IPS-15b (cell line): ENCODE data around the gene ASTN2.

Experiments
- H3K27me3 ChIP-seq: one replicate; pipeline ENCODE4 v1.6.1; 2013; ENCODE audit warnings: low read length; ENCODE audit not compliant: control insufficient read depth, insufficient read depth
- H3K36me3 ChIP-seq: one replicate; pipeline ENCODE4 v1.6.1; 2013; ENCODE audit warnings: low read length; ENCODE audit not compliant: control insufficient read depth, insufficient read depth
- H3K4me1 ChIP-seq: one replicate; pipeline ENCODE4 v1.6.1; 2013; ENCODE audit warnings: mild to moderate bottlenecking, low read length; ENCODE audit not compliant: control insufficient read depth, insufficient read depth
- H3K4me3 ChIP-seq: one replicate; pipeline ENCODE4 v1.5.1; 2013; ENCODE audit warnings: low read depth, low read length
- H3K9ac ChIP-seq: one replicate; pipeline ENCODE4 v1.6.1; 2013; ENCODE audit warnings: low read depth, mild to moderate bottlenecking, low read length
- H3K9me3 ChIP-seq: one replicate; pipeline ENCODE4 v1.6.1; 2013; ENCODE audit warnings: mild to moderate bottlenecking, low read length; ENCODE audit not compliant: control insufficient read depth, insufficient read depth

ASTN2 gene, protein sequence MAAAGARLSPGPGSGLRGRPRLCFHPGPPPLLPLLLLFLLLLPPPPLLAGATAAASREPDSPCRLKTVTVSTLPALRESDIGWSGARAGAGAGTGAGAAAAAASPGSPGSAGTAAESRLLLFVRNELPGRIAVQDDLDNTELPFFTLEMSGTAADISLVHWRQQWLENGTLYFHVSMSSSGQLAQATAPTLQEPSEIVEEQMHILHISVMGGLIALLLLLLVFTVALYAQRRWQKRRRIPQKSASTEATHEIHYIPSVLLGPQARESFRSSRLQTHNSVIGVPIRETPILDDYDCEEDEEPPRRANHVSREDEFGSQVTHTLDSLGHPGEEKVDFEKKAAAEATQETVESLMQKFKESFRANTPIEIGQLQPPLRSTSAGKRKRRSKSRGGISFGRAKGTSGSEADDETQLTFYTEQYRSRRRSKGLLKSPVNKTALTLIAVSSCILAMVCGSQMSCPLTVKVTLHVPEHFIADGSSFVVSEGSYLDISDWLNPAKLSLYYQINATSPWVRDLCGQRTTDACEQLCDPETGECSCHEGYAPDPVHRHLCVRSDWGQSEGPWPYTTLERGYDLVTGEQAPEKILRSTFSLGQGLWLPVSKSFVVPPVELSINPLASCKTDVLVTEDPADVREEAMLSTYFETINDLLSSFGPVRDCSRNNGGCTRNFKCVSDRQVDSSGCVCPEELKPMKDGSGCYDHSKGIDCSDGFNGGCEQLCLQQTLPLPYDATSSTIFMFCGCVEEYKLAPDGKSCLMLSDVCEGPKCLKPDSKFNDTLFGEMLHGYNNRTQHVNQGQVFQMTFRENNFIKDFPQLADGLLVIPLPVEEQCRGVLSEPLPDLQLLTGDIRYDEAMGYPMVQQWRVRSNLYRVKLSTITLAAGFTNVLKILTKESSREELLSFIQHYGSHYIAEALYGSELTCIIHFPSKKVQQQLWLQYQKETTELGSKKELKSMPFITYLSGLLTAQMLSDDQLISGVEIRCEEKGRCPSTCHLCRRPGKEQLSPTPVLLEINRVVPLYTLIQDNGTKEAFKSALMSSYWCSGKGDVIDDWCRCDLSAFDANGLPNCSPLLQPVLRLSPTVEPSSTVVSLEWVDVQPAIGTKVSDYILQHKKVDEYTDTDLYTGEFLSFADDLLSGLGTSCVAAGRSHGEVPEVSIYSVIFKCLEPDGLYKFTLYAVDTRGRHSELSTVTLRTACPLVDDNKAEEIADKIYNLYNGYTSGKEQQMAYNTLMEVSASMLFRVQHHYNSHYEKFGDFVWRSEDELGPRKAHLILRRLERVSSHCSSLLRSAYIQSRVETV (N-terminal part only)

DNA sequence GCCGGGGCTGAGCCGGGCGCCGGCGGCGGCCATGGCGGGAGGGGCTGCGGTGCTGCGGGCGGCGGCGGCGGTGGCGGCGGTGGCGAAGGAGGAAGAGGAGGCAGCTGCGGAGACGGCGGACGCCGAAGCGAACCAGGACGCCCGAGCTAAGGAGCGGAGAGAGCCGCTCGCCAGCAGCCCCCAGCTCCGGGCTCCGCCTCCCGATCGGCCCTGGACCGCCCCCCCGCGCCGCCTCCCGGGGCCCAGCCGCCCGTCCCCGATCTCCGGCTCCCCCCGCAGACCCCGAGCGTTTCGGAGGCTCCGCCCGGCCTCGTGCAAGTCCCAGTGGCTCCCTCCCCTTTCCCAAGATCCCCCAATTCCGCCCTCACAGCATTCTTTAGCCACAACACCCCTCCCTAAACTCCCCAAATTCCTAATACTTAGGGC, at the start of gene ASTN2:
TSS of gene ASTN2 (minus strand) at position 152 of the 426 bp plus-strand sequence. CDS start at position 33, 119 bp downstream.
- H3K9ac ChIP-seq = no peak within 1 kb of the TSS
- no peaks in the 10 kb centered on the region for H3K36me3 ChIP-seq
- peak within 1 kb of the TSS; percentile 80 for H3K4me3 ChIP-seq
- H3K27me3 ChIP-seq = peaks cover 70% of the 10 kb centered on the region
- H3K4me1 ChIP-seq = no peaks in the 10 kb centered on the region
- H3K9me3 ChIP-seq = no peaks in the 10 kb centered on the region

DNA sequence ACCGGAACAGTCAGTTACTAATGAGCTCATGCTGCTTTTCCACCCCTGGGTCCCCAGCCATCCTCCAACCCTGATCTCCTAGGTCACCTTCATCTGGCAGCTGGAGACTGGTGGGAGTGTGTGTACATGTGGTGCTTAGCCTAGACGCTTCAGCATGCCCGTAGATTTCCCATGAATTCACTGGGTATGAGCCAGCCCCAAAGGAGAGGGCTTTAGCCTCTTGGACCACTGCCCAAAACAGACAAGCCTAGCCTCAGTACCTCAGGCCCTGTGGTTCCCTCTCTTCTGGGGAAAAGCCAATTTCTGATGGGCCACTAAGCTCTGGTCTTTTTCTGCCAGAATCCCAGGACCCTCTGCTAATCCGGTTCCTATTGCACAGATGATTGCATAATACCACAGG, 48.0 kb upstream of the ASTN2 start:
- no peaks in the 10 kb centered on the region for H3K4me1 ChIP-seq
- H3K4me3 ChIP-seq = no peak overlapping the region
- no peak overlapping the region for H3K9ac ChIP-seq
- no peaks in the 10 kb centered on the region for H3K36me3 ChIP-seq
- H3K27me3 ChIP-seq = no peaks in the 10 kb centered on the region
- no peaks in the 10 kb centered on the region for H3K9me3 ChIP-seq

DNA sequence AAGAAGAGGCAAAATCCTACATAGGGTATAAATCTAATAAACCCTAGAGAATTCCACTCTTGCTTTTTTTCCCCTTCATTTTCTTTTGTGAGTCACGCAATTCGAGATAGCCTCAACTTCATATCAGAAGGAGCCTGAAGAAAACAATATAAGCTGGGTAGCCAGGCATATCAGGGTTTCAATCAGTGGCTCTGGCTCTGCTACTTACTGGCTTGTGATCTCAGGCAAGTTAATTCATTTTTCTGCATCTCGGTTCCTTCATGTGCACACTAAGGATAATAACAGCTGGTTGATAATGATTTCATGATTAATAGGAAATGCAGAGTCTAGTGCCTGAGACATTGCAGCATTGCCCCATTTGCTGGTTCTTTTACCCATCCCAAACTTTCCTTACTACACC, 46.5 kb upstream of the ASTN2 start:
- Histone ChIP-seq H3K36me3 (no peaks in the 10 kb centered on the region), H3K9ac (no peak overlapping the region), H3K9me3 (no peaks in the 10 kb centered on the region), H3K4me1 (no peaks in the 10 kb centered on the region), H3K27me3 (no peaks in the 10 kb centered on the region), H3K4me3 (no peak overlapping the region)

DNA sequence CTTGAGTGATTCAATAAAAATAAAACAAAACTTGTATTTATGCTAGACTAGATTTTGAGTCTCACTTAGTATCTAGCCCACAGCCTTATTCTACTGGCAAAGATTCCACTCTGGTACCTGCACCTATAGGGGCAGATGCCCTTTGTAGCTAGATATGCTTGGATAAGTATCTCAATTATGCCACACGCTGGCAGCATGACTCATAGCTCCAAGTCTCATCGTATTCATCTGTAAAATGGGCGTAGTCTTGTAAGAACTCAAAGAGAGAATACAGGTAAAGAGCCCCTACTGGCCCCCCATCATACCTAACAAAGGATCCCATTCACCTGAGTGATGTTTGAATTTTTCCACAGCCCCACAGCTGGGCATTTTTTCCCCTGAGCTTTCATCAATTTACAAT, 45.9 kb upstream of the ASTN2 start:
- Histone ChIP-seq H3K4me3 (no peak overlapping the region), H3K9me3 (no peaks in the 10 kb centered on the region), H3K27me3 (no peaks in the 10 kb centered on the region), H3K9ac (no peak overlapping the region), H3K36me3 (no peaks in the 10 kb centered on the region), H3K4me1 (no peaks in the 10 kb centered on the region)

DNA sequence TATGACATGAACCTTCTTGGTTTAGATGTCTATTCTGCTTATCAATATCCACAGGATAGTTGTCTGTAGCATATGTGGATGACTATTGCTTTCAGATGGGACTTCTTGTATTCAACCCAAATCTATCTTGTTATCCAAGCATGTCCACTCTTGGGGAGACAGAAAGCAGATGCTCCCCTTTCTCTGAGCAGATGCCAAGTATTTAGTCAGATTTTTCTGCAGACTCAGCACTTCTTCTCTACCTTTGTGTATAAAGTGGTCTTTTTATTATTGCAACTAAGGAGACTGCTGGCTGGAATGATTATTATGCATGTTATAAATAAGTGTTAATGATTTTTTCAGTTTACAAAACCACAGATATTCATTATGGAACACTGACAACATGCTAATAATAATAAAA, 45.1 kb upstream of the ASTN2 start:
- Histone ChIP-seq H3K4me1 (no peaks in the 10 kb centered on the region), H3K9ac (no peak overlapping the region), H3K27me3 (no peaks in the 10 kb centered on the region), H3K4me3 (no peak overlapping the region), H3K9me3 (no peaks in the 10 kb centered on the region), H3K36me3 (no peaks in the 10 kb centered on the region)

DNA sequence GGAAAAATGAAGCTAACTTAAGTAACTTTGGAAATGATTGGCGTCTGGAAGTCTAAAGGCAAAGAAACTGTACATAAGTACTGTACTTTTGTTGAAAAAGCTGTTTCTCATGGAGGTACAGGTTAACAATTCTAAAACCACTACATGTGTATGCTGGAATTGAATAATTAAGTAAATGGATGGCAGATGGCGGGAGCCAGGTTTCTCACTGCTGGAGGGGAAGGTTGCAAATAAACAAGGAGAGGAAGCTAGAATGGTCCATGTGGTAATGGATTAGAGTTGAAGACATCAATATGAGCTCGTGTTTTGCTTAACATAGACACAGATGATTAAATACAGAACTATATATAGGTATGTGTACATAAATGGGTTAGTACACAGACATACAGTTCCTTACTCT, 43.2 kb upstream of the ASTN2 start:
- no peaks in the 10 kb centered on the region for H3K27me3 ChIP-seq
- no peaks in the 10 kb centered on the region for H3K36me3 ChIP-seq
- H3K9ac ChIP-seq = no peak overlapping the region

DNA sequence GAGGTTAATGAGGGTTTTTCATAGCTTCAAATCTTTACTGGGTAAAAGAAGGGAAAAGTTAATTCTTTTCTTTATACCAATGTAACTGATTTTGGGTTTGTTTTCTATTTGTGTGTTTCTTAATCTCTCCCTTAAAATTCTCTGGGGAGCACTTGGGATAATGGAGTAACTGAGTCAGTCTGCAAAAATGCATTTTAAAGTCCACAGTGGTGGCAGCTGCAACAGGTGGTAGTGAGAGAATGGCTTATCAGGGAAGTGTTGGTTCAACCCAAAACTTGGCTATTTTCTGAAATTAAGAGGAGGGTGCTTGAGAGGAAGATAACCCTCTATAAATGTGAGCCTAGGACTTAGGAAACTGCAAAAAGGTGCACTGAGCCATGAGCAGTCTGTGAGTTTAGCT, 39.9 kb upstream of the ASTN2 start:
- Histone ChIP-seq H3K27me3 (no peaks in the 10 kb centered on the region), H3K9me3 (no peaks in the 10 kb centered on the region), H3K36me3 (no peaks in the 10 kb centered on the region), H3K9ac (no peak overlapping the region), H3K4me3 (no peak overlapping the region), H3K4me1 (no peaks in the 10 kb centered on the region)

More for the DNA sequence above, 43.2 kb upstream of the ASTN2 start:
- Histone ChIP-seq H3K4me1 (no peaks in the 10 kb centered on the region), H3K4me3 (no peak overlapping the region), H3K9me3 (no peaks in the 10 kb centered on the region)

DNA sequence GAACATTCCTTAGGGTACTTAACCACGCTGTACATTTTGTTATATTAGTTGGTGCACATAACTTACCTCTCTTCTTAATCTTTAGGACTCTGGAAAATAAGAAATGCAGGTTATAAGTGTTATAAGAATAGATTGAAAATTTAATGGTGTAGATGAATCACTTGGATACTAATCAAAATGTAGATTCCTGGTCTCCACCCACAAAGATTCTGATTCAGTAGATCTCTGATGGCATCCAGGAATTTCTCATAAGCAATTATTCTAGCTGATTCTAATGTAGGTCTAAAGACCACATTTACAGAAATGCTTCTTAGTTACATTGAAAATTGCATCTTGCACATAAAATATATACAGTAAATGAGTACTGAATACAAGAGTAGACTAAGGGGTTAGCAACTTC, 38.9 kb upstream of the ASTN2 start:
- Histone ChIP-seq H3K9ac (no peak overlapping the region), H3K36me3 (no peaks in the 10 kb centered on the region), H3K27me3 (no peaks in the 10 kb centered on the region), H3K9me3 (no peaks in the 10 kb centered on the region), H3K4me3 (no peak overlapping the region), H3K4me1 (no peaks in the 10 kb centered on the region)

DNA sequence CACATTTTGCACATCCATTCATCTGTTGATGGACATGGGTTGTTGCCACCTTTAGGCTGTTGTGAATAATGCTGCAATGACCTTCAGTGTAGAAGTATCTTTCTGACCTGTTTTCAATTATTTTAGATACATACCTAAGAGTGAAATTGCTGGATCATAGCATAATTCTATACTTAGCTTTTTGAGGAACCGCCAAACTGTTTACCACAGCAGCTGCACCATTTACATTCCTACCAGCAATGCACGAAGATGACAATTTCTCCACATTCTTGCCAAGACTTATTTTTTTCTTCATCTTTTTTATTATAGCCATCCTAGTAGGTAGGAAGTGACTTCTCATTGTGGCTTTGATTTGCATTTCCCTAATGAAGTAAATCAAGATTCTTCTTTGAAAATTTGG, 36.5 kb upstream of the ASTN2 start:
- H3K27me3 ChIP-seq = peaks cover 5% of the 10 kb centered on the region
- H3K9me3 ChIP-seq = no peaks in the 10 kb centered on the region
- no peaks in the 10 kb centered on the region for H3K36me3 ChIP-seq
- H3K4me1 ChIP-seq = no peaks in the 10 kb centered on the region
- no peak overlapping the region for H3K9ac ChIP-seq
- H3K4me3 ChIP-seq = no peak overlapping the region

DNA sequence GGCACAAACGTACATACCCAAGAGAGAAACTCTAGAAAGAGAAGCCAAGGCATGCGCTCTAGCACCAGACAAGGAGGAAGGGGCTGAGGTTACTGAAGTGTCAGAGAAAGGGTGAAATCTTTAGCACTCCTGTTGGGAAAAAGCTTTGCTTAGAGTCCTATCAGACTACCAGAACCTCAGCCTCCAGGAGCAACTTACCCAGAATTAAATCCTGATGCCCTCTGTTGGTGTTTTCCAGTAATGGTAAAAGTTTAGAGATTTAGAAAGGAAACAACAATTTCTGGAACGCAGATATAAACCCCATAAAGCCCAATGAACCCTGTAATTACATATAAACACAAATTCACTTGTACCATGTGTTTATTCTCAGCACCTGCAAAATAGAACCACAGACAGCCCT, 33.2 kb upstream of the ASTN2 start:
- no peaks in the 10 kb centered on the region for H3K36me3 ChIP-seq
- no peak overlapping the region for H3K4me3 ChIP-seq
- peaks cover 6% of the 10 kb centered on the region for H3K27me3 ChIP-seq
- no peak overlapping the region for H3K9ac ChIP-seq
- H3K9me3 ChIP-seq = no peaks in the 10 kb centered on the region
- no peaks in the 10 kb centered on the region for H3K4me1 ChIP-seq

DNA sequence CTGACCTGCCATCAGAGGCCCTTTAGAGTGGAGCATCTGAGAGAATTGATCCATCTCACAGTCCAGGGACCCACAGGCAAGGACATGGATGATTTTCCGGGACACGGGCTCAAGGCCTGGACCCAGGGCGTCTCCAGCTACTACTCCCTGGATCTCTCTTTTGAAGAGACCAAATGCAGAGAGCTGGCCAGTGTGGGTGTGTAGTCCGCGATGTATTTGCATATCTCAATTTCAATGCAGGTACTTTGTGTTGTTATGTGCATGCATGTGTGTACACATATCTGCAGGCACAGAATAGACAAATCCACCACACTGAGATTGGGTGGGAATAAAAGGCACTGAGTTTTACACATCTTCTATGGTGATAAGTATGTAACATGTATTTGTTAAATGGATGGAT, 30.8 kb upstream of the ASTN2 start:
- Histone ChIP-seq H3K4me1 (no peaks in the 10 kb centered on the region), H3K9ac (no peak overlapping the region), H3K27me3 (peaks cover 6% of the 10 kb centered on the region), H3K36me3 (no peaks in the 10 kb centered on the region), H3K9me3 (no peaks in the 10 kb centered on the region), H3K4me3 (no peak overlapping the region)
